Measurements from ENCODE around the gene CDC42SE2. TPM values are rescaled to one million over a fixed set of nuclear protein-coding genes. Genes with fewer than 3 reads are reported as not detected.

Gene CDC42SE2
- total and polyA plus RNA-seq, 2 experiments from 2014 or later: 24.2 to 36.2 TPM

DNA sequence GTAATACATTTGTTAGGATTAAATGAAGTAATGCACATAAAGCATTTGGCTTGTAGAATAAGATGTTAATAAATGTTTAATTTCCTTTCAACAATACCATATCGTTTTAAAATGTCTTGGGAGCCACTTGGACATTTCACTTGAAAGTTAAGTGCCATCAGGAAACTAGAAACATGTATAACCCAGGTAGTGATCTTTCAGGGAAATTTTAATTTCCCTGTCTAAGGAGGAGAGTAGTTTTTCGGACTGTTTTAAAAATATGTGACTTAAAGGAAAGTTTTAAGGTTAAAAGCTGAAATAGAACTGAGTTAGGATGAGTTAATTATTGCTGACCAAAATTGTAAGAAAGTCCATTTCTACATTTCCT lies 18.0 kb downstream of the CDC42SE2 start:
- H3K36me3 Mint-ChIP-seq (ENCODE audit: low read depth): peaks cover 20% of the 10 kb centered on the region; the same call in 2 of the 3 replicates
- no peak overlapping the region for H3K27ac Mint-ChIP-seq
- ATAC-seq (no peak), DNase-seq (ENCODE audit: low spot score) (no peak)
- Histone ChIP-seq H3K36me3 (ENCODE audit: insufficient read depth) (no peaks in the 10 kb centered on the region), H2AFZ (no peak overlapping the region), H3F3A (replicated peaks; ENCODE audit: low read depth) (peaks cover 6% of the 10 kb centered on the region; the same call in 1 of the 2 replicates), H3K27me3 (ENCODE audit: insufficient read depth) (no peaks in the 10 kb centered on the region), H3K79me2 (replicated peaks; ENCODE audit: insufficient read depth) (peaks cover 92% of the 10 kb centered on the region), H4K20me1 (replicated peaks; ENCODE audit: insufficient read depth) (0 out of 2 replicates have a peak, but pooled peaks cover 6% of the 10 kb centered on the region), H3K4me3 (no peak overlapping the region), H3K4me2 (no peak overlapping the region), H3K4me1 (ENCODE audit: insufficient read depth) (no peaks in the 10 kb centered on the region), H3K9me2 (ENCODE audit: insufficient read depth) (no peaks in the 10 kb centered on the region), H3K27ac (ENCODE audit: low read depth) (no peak overlapping the region)
- H3K4me3 Mint-ChIP-seq: no peak overlapping the region
- peaks cover 13% of the 10 kb centered on the region for H3K4me1 Mint-ChIP-seq
- TF ChIP-seq, protein P1, sequence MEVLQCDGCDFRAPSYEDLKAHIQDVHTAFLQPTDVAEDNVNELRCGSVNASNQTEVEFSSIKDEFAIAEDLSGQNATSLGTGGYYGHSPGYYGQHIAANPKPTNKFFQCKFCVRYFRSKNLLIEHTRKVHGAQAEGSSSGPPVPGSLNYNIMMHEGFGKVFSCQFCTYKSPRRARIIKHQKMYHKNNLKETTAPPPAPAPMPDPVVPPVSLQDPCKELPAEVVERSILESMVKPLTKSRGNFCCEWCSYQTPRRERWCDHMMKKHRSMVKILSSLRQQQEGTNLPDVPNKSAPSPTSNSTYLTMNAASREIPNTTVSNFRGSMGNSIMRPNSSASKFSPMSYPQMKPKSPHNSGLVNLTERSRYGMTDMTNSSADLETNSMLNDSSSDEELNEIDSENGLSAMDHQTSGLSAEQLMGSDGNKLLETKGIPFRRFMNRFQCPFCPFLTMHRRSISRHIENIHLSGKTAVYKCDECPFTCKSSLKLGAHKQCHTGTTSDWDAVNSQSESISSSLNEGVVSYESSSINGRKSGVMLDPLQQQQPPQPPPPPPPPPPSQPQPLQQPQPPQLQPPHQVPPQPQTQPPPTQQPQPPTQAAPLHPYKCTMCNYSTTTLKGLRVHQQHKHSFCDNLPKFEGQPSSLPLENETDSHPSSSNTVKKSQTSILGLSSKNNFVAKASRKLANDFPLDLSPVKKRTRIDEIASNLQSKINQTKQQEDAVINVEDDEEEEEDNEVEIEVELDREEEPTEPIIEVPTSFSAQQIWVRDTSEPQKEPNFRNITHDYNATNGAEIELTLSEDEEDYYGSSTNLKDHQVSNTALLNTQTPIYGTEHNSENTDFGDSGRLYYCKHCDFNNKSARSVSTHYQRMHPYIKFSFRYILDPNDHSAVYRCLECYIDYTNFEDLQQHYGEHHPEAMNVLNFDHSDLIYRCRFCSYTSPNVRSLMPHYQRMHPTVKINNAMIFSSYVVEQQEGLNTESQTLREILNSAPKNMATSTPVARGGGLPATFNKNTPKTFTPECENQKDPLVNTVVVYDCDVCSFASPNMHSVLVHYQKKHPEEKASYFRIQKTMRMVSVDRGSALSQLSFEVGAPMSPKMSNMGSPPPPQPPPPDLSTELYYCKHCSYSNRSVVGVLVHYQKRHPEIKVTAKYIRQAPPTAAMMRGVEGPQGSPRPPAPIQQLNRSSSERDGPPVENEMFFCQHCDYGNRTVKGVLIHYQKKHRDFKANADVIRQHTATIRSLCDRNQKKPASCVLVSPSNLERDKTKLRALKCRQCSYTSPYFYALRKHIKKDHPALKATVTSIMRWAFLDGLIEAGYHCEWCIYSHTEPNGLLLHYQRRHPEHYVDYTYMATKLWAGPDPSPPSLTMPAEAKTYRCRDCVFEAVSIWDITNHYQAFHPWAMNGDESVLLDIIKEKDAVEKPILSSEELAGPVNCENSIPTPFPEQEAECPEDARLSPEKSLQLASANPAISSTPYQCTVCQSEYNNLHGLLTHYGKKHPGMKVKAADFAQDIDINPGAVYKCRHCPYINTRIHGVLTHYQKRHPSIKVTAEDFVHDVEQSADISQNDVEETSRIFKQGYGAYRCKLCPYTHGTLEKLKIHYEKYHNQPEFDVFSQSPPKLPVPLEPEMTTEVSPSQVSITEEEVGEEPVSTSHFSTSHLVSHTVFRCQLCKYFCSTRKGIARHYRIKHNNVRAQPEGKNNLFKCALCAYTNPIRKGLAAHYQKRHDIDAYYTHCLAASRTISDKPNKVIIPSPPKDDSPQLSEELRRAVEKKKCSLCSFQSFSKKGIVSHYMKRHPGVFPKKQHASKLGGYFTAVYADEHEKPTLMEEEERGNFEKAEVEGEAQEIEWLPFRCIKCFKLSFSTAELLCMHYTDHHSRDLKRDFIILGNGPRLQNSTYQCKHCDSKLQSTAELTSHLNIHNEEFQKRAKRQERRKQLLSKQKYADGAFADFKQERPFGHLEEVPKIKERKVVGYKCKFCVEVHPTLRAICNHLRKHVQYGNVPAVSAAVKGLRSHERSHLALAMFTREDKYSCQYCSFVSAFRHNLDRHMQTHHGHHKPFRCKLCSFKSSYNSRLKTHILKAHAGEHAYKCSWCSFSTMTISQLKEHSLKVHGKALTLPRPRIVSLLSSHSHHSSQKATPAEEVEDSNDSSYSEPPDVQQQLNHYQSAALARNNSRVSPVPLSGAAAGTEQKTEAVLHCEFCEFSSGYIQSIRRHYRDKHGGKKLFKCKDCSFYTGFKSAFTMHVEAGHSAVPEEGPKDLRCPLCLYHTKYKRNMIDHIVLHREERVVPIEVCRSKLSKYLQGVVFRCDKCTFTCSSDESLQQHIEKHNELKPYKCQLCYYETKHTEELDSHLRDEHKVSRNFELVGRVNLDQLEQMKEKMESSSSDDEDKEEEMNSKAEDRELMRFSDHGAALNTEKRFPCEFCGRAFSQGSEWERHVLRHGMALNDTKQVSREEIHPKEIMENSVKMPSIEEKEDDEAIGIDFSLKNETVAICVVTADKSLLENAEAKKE (CRISPR knock-in tag; IDR thresholded peaks at IDR 0.05): no peak
- no peak for TF ChIP-seq CTCF (conservative IDR thresholded peaks at IDR 0.05; ENCODE audit: low read depth in 2 of 2)
- TF ChIP-seq CREB1 (CRISPR knock-in tag; IDR thresholded peaks at IDR 0.05; ENCODE audit: low read depth): no peak
- no peak for TF ChIP-seq ZNF331 (CRISPR knock-in tag; IDR thresholded peaks at IDR 0.05; ENCODE audit: low read depth)
- no peak for TF ChIP-seq EZH2phosphoT487 (IDR thresholded peaks at IDR 0.05; ENCODE audit: unreplicated experiment)
- TF ChIP-seq ZNF114 (CRISPR knock-in tag; IDR thresholded peaks at IDR 0.05): no peak
- TF ChIP-seq EZH2 (IDR thresholded peaks at IDR 0.05; ENCODE audit: low read depth, unreplicated experiment): no peak
- no peak for TF ChIP-seq POLR2AphosphoS5 (IDR thresholded peaks at IDR 0.05; ENCODE audit: low read depth)
- TF ChIP-seq STAT1 (IDR thresholded peaks at IDR 0.05; ENCODE audit: unreplicated experiment): no peak
- TF ChIP-seq NANOG (IDR thresholded peaks at IDR 0.05; ENCODE audit: borderline replicate concordance): no peak
- TF ChIP-seq, protein P2, sequence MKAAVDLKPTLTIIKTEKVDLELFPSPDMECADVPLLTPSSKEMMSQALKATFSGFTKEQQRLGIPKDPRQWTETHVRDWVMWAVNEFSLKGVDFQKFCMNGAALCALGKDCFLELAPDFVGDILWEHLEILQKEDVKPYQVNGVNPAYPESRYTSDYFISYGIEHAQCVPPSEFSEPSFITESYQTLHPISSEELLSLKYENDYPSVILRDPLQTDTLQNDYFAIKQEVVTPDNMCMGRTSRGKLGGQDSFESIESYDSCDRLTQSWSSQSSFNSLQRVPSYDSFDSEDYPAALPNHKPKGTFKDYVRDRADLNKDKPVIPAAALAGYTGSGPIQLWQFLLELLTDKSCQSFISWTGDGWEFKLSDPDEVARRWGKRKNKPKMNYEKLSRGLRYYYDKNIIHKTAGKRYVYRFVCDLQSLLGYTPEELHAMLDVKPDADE (IDR thresholded peaks at IDR 0.05): no peak
- TF ChIP-seq REST (IDR thresholded peaks at IDR 0.05; ENCODE audit: unreplicated experiment): no peak
- H3K27me3 Mint-ChIP-seq (ENCODE audit: insufficient read depth, low read depth, poor library complexity): peaks cover 16% of the 10 kb centered on the region
- H3K9me3 Mint-ChIP-seq: peaks cover 23% of the 10 kb centered on the region
